Thymus (tissue), 11 donors: Measurements from ENCODE around the gene MROH8. TPM values are rescaled to one million over a fixed set of nuclear protein-coding genes. Genes with fewer than 3 reads are reported as not detected.
A peak's percentile ranks its signal among the peaks of the same experiment; 100 is the strongest.

ENCODE experiments used
- DNase-seq, 9 donors: peaks; one replicate each; pipeline ENCODE4 v3.0.0-alpha.2; 2013; ENCODE audit warnings: low spot score in 9 of 9, low read depth in 6 of 9, missing footprints in 1 of 9
- H3K27ac ChIP-seq, 2 donors: one replicate each; pipeline ENCODE4 v1.5.1; 2013; ENCODE audit warnings: control low read depth in 1 of 2, low read depth in 1 of 2, low read length in 1 of 2, mild to moderate bottlenecking in 1 of 2, moderate library complexity in 1 of 2
- H3K27me3 ChIP-seq, 2 donors: one replicate each; pipeline ENCODE4 v1.5.1; 2013; ENCODE audit warnings: low read length in 1 of 2; ENCODE audit not compliant: control insufficient read depth in 2 of 2, insufficient read depth in 1 of 2
- H3K36me3 ChIP-seq, 2 donors: one replicate each; pipeline ENCODE4 v1.5.1; 2013; ENCODE audit warnings: low read length in 1 of 2, mild to moderate bottlenecking in 1 of 2, moderate library complexity in 1 of 2; ENCODE audit not compliant: control insufficient read depth in 2 of 2, insufficient read depth in 2 of 2
- H3K4me1 ChIP-seq, 2 donors: one replicate each; pipeline ENCODE4 v1.5.1; 2013; ENCODE audit warnings: low read length in 2 of 2; ENCODE audit not compliant: control insufficient read depth in 2 of 2, insufficient read depth in 2 of 2
- H3K4me3 ChIP-seq, 2 donors: one replicate each; pipeline ENCODE4 v1.5.1; 2013; ENCODE audit warnings: low read length in 2 of 2, control low read depth in 1 of 2, mild to moderate bottlenecking in 1 of 2
- H3K9me3 ChIP-seq, 2 donors: one replicate each; pipeline ENCODE4 v1.5.1; 2013; ENCODE audit warnings: low read length in 1 of 2, mild to moderate bottlenecking in 1 of 2; ENCODE audit not compliant: control insufficient read depth in 2 of 2, insufficient read depth in 1 of 2
- WGBS: extraction: QIAGEN DNeasy Blood & Tissue Kit; methylation state at CpG from one replicate; pipeline ENCODE4 v1.1.7; 2013; 5-methylcytosine and 5-hydroxymethylcytosine counted together
- polyA plus RNA-seq: library from polyadenylated mRNA; stranded (reverse); fragments of 200-250 nt; gene quantifications from one replicate; pipeline ENCODE4 v1.2.3, GENCODE V29; 2013
- total RNA-seq: library from RNA; stranded (reverse); fragments of 120-200 nt; gene quantifications from one replicate; pipeline ENCODE4 v1.2.4, GENCODE V29; 2013
- donor health status: healthy.

The MROH8 gene
- total and polyA plus RNA-seq, 2 donors, result 2.8 to 3.2 TPM

DNA sequence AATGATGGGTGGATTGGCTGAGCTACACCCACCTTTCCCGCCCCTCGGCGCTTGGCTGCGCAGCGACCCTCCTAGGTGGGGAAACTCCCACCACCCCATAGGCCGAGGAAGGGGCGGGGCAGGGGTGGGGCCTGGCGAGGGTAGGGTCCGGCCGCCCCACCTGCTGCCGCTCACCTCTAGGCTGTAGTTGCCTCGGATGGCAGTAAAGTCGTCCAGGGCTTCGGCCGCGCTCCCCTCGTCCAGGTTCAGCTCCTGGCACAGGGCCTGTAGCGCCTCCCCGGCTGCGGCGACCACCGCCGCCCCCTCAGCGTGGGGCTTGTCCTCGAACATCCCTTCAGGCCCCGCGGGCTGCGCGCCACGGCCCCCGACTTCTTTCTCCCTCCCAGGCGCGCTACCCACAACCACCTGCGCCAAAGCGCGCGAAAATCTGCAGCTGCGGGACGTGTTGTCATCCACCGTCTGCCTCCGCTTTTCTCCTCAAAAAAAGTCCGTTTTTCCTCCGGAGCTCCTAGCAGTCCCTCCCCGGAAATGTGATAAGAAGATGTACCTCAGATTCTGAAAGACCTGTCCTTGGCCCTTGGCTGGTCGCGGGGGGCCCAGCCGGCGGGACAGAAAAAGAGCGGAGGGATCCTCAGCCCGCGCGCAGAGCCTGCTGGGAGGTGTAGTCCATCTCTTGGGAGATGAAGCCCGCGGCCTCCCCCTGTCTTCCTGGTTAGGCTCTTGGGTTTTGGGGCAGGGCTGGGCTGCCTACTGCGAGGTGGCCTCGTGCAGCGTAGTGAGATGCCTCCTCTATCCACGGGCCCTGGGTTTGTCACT, 83.5 kb downstream of the MROH8 start, which contains the start of gene RBL1:
Gene RBL1, minus strand, starts transcription at position 399 of the 816 bp plus-strand sequence. Its CDS starts 69 bp downstream, at position 330.
- DNase-seq, result peak; percentile 73 to 96 (median 90)
- H3K27me3 ChIP-seq, result no peaks in the 10 kb centered on the region
- H3K4me1 ChIP-seq, result peaks cover 13 to 27% of the 10 kb centered on the region in 2 donors
- H3K27ac ChIP-seq, result peak within 1 kb of the TSS; percentile 68 to 79
- H3K9me3 ChIP-seq, result no peaks in the 10 kb centered on the region
- whole genome bisulfite sequencing, result under 1% methylated on average over 58 of the region's 58 CpGs
- H3K36me3 ChIP-seq, result peaks cover 0 to 16% of the 10 kb centered on the region in 2 donors
- peak within 1 kb of the TSS; percentile 83 to 88 for H3K4me3 ChIP-seq

DNA sequence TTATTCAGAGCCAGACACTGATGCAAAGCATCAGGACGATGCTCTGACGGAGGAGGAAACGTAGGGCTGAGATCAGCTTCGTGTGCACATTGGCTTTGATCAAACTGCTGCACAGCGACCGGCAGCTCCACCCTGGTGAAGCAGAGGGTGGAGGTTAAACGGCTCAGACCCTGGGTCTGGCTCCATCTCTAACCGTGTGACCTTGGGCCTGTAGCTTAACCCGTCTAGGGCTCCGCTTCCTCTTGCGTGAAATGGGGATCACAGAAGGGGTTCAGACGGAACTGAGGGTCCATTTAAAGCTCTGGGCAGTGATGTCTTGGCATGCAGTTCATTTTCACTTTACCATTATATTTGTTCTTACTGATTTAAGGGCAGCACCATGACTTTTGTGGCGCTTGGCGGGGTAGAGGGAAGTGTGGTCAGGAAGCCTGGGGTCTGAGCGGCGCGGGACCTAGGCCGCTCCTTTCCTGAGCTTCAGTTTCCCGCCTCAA, 84.2 kb downstream of the MROH8 start:
- Histone ChIP-seq H3K9me3 (no peaks in the 10 kb centered on the region), H3K27ac (peak overlapping the region; percentile 68 to 79), H3K4me1 (peaks cover 13 to 27% of the 10 kb centered on the region in 2 donors), H3K36me3 (peaks cover 0 to 16% of the 10 kb centered on the region in 2 donors), H3K27me3 (no peaks in the 10 kb centered on the region), H3K4me3 (peak overlapping the region; percentile 83 to 88)
- peak; percentile 8 to 66 (median 27) for DNase-seq
- under 1% methylated on average over 19 of the region's 19 CpGs for WGBS

DNA sequence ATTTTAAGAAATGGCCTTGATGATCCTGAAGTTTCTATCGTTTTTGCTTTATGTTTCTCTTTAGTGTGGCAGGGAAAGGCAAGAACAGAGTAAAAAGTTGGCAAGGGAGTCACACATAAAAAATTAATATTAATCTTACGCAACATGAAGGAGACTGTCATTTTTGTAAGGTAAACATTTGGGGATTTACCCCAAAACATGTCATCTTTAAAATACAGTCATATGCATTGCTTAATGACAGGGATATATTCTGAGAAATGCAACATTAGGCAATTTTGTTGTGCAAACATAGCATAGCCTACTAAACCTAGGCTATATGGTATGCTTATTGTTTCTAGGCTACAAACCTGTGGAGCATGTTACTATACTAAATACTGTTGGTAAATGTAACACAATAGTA, 88.9 kb downstream of the MROH8 start:
- H3K9me3 ChIP-seq, result no peaks in the 10 kb centered on the region
- no peak overlapping the region for H3K4me3 ChIP-seq
- H3K27ac ChIP-seq, result no peak overlapping the region
- peaks cover 13 to 38% of the 10 kb centered on the region in 2 donors for H3K36me3 ChIP-seq
- 96% methylated on average over 2 of the region's 2 CpGs for WGBS
- no peaks in the 10 kb centered on the region for H3K27me3 ChIP-seq
- H3K4me1 ChIP-seq, result peaks cover 10 to 18% of the 10 kb centered on the region in 2 donors
- DNase-seq, result no peak

DNA sequence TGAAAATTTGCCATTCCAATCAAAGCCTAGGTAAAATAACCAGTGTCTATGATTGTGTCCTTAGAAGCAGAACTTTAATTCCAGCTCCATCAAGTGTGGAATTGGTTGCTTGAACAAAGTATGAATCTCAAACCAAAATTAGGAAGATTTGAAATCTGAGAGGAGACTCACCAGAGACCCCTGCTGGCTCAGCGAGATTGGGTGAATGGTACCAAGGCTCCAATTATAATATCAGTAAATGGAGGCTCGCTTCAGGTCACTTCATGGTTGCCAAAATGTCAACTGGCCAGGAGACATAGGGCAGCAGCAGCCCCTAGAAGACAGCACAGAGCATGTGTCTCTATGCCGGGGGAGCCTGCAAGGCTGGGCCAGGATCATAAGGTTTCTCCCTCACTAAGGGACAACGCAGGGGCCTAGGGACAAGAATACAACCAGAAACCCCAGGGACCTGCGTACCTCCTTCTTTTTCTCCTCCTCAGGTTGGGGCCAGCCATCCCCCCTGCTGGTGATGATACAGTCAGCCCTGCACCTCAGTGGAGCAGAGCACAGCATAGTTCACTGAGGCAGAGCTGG, 97.5 kb downstream of the MROH8 start:
- peaks cover 18 to 50% of the 10 kb centered on the region in 2 donors for H3K36me3 ChIP-seq
- no peaks in the 10 kb centered on the region for H3K27me3 ChIP-seq
- 97% methylated on average over 5 of the region's 5 CpGs for WGBS
- DNase-seq, result peak in 2 of 9 donors; percentile 36 to 47
- H3K4me3 ChIP-seq, result no peak overlapping the region
- peak overlapping the region in 1 of 2 donors; percentile 46 for H3K27ac ChIP-seq
- H3K4me1 ChIP-seq, result no peaks in the 10 kb centered on the region
- H3K9me3 ChIP-seq, result peaks cover 0 to 4% of the 10 kb centered on the region in 2 donors

DNA sequence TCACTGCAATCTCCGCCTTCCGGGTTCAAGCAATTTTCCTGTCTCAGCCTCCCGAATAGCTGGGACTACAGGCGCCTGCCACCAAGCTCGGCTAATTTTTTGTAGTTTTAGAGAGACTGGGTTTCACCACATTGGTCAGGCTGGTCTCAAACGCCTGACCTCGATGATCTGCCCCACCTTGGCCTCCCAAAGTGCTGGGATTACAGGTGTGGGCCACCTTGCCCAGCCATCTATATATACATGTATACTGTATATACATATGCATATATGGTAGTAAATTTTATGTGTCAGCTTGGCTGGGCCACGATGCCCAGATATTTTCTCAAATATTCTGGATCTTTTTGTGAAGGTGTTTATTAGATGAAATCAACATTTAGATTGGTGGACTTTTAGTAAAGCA, 102.3 kb downstream of the MROH8 start:
- H3K4me1 ChIP-seq, result no peaks in the 10 kb centered on the region
- H3K27ac ChIP-seq, result no peak overlapping the region
- 99% methylated on average over 8 of the region's 8 CpGs for WGBS
- H3K27me3 ChIP-seq, result no peaks in the 10 kb centered on the region
- H3K36me3 ChIP-seq, result peaks cover 4 to 28% of the 10 kb centered on the region in 2 donors
- H3K9me3 ChIP-seq, result no peaks in the 10 kb centered on the region
- DNase-seq, result no peak
- no peak overlapping the region for H3K4me3 ChIP-seq

DNA sequence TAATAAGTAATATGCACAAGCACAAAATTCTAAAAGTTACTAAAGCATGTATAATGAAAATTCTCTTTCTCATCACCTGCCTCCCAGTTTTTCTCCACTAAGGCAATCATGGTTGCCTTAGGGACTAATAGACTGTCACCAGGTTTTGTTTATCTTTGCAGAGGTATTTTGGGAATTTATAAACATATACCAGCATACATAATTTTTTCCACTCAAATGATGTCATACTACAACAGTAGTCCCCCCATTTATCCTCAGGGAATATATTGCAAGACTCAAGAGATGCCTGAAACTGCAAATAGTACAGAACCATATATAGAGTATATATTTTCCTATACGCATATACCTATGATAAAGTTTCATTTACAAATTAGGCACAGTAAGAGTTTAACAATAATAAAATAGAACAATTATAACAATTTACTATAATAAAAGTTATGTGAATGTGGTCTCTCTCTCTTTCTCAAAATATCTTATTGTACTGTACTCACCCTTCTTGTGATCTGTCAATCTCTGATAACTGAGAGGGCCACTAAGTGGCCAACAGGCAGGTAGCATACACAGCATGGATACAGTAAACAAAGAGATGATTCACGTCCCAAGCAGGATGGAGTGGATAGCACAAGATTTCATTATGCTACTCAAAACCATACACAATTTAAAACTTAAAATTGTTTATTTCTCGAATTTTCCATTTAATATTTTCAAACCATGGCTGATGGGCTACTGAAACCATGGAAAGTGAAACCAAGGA, 103.2 kb downstream of the MROH8 start:
- no peak for DNase-seq
- H3K27ac ChIP-seq, result no peak overlapping the region
- peaks cover 10 to 27% of the 10 kb centered on the region in 2 donors for H3K36me3 ChIP-seq
- no peak overlapping the region for H3K4me3 ChIP-seq
- H3K9me3 ChIP-seq, result no peaks in the 10 kb centered on the region
- peaks cover 0 to 3% of the 10 kb centered on the region in 2 donors for H3K4me1 ChIP-seq
- H3K27me3 ChIP-seq, result no peaks in the 10 kb centered on the region
- 99% methylated on average over 3 of the region's 3 CpGs for WGBS

DNA sequence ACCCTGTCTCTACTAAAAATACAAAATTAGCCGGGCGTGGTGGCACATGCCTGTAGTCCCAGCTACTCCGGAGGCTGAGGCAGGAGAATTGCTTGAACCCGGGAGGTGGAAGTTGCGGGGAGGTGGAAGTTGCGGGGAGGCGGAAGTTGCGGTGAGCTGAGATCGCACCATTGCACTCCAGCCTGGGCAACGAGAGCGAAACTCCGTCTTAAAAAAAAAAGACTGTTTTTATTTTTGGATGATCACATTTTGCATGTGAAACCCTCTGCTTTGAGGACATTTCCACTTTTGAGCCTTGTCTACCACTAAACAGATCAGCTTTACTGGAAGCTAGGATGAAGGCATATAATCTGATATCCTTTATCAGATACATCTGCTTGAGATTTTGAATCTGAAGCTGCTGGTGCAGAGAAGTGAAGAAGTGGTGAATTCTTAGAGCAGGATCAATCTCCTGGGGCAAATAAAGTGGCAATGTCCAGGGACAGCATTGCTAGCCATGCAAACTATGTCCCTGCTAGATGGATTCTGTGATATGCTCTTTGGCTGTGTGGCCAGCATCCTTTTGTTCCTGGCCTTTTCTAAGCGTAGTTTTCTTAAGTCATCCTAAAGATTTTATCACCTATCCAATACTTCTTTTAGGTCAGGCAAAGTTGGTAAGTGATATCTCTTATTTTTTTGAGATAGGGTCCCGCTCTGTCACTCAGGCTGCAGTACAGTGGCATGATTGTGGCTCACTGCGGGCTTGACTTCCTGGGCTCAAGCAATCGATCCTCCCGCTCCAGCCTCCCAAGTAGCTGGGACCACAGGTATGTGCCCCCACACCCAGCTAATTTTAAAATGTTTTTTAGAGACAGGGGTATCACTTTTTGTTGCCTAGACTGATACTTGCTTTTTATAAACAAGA, 106.8 kb downstream of the MROH8 start:
- 92% methylated on average over 17 of the region's 17 CpGs for WGBS
- H3K36me3 ChIP-seq, result peaks cover 6 to 16% of the 10 kb centered on the region in 2 donors
- H3K4me1 ChIP-seq, result peaks cover 0 to 3% of the 10 kb centered on the region in 2 donors
- H3K4me3 ChIP-seq, result no peak overlapping the region
- H3K27me3 ChIP-seq, result no peaks in the 10 kb centered on the region
- H3K9me3 ChIP-seq, result no peaks in the 10 kb centered on the region
- no peak for DNase-seq
- H3K27ac ChIP-seq, result no peak overlapping the region

DNA sequence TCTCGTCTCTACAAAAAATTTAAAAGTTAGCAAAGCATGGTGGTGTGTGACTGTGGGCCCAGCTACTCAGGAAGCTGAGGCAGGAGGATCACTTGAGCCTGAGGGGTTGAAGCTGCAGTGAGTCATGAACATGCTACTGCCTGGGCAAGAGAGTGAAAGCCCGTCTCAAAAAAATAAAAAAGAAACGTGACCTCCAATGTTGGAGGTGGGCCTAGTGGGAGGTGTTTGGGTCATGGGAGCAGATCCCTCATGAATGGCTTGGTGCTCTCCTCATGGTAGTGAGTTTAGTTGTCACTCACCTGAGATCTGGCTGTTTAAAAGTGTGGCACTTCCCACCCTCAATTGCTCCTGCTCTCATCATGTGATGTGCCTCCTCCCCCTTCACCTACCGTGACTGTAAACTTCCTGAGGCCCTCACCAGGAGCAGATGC, 107.9 kb downstream of the MROH8 start:
- H3K4me1 ChIP-seq, result peaks cover 0 to 3% of the 10 kb centered on the region in 2 donors
- DNase-seq, result peak in 2 of 9 donors; percentile 6 to 25
- no peaks in the 10 kb centered on the region for H3K9me3 ChIP-seq
- no peak overlapping the region for H3K4me3 ChIP-seq
- WGBS, result 86% methylated on average over 4 of the region's 4 CpGs
- H3K27ac ChIP-seq, result no peak overlapping the region
- peaks cover 6 to 27% of the 10 kb centered on the region in 2 donors for H3K36me3 ChIP-seq
- no peaks in the 10 kb centered on the region for H3K27me3 ChIP-seq
